NCI-H748 (cell line): Measurements from ENCODE around the gene HTR5A.
"Not testable (repeated sequence)": the region's sequence is repeated elsewhere in the genome, so short reads cannot be mapped to it uniquely, and the experiment has no call there.

Source experiments
- DNase-seq: peaks from one replicate; lab custom pipeline; 2025; ENCODE audit not compliant: unreplicated experiment; lab: John Stamatoyannopoulos, UW

Gene HTR5A

DNA sequence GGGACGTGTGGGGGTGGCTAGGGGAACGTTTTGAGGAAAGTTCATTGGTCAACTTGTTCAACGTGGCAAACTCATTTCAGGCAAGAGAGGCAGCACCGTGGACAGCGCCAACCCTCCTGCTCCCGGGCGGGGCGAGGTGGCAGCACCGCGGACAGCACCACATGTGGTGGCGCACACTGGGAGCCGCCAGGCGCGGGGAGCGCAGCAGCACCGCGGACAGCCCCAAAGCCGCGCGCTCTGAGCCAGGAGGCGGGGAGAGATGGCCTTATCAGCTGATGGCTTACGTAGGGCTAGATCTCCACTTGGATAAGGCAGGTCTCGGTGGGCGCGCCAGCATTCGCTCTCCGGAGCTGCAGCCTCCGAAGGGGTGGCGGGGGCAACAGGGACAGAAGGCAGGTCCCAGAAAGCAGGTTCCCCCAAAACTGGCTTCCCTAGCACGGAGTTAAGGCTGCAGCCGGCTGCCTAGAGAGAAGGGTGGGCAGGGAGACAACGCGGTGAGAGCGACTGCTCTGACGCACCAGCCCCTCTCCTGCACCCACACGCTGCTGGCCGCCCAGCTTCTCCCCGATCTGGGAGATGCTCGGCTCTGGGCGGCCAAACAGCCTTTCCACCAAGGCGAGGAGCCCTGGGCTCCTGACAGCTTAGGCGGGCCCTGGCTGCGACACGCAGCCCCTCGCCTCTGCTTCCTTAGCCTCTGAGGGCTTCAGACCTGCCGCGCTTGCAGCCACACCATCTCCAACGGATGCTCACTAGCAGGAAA is at the start of gene HTR5A:
Gene HTR5A (plus strand): TSS at position 333 of the 760 bp plus-strand sequence. CDS start 576 bp downstream, outside the sequence.
- peak; percentile 63 for DNase-seq

DNA sequence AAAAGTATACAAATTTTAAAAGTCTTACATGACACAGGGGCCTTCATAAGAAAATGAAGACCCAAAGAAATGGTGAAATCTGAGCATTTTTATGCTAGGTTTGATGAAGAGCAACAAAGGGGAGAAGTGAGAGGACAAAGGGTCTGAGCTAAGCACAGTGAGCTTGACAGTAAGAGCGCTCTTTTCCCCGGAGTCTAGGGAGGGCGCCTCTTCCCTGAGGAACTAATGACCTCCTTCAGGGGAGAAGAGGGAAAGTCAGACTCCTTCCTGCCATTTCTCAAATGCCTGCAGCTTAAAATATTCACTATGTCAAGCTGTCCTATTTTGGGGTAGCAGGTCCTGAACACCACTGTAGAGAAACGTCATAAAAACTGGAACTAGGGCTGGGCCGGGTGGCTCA is 49.1 kb upstream of the HTR5A start:
- DNase-seq: peak; percentile 7

DNA sequence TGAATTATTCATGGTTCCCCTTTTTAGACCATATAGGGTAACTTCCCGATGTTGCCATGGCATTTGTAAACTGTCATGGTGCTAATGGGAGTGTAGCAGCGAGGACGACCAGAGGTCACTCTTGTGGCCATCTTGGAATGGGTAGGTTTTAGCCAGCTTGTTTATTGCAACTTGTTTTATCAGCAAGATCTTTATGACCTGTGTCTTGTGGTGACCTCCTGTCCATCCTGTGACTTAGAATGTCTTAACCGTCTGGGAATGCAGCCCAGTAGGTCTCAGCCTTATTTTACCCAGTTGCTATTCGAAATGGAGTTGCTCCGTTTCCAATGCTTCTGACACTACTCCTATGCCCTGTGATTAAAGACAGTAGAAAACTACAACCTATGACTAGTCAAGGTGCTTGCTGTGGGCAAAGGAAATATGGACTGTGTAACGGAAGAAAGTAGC is 48.4 kb upstream of the HTR5A start:
- DNase-seq: no peak

DNA sequence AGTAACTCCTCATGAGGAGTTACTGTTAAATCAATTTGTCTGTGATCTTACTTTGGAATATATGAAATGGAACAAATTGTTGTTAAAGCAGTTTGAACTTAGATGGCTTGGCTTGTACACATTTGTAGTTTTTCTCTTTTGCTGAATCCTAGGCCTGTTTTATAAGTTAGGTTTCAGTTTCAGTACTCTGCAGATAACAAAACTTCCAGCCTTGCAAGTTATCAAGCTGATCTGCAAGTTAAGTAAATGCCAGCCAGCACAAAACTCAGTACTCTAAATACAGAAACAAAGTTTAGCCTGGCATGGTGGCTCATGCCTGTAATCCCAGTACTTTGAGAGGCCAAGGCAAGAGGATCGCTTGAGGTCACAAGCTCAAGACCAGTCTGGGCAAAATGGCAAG is 42.2 kb upstream of the HTR5A start:
- DNase-seq: no peak

DNA sequence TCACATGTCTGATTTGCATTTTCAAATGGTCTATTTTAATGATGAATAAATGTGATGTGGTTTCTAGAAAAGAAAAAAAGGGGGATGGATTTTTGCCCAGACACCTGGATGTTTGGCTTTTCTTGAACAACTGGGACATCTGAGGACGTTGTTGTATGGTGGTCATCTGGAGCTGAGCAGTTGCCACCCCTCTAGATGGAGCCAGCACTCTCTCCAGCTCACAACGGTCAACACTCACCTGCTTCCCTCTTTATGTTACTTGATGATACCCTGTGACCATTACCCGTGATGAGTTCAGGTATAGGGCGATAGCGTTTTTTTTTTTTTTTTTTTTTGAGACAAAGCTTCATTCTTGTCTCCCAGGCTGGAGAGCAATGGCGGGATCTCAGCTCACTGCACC is 37.1 kb upstream of the HTR5A start:
- DNase-seq: peak; percentile 48

DNA sequence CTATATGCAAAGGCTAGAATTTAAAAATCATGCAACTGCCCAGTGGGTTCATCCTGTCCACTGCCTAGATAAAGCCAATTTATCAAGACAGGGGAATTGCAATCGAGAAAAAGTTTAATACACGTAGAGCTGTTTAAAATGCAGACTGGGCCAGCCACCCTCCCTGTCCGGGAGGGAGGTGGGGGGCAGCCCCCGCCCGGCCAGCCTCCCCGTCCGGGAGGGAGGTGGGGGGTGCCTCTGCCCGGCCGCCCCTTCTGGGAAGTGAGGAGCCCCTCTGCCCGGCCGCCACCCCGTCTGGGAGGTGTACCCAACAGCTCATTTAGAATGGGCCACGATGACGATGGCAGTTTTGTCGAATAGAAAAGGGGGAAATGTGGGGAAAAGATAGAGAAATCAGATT is 35.6 kb upstream of the HTR5A start:
- DNase-seq: not testable (repeated sequence)

DNA sequence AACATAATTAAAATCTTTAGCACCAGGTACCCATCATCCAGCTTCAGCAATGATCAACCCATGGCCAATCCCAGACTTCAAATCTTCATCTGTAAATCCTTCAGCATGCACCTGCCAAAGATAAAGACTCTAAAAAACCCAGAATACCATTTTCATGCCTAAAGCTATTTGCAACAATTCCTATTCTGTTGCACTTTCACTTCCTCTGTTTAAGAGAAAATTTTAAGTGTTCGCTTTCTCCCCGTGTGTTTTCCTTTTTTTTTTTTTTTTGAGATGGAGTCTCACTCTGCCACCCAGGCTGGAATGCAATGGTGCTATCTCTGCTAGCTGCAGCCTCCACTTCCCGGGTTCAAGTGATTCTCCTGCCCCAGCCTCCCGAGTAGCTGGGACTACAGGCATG is 31.8 kb upstream of the HTR5A start:
- DNase-seq: no peak

DNA sequence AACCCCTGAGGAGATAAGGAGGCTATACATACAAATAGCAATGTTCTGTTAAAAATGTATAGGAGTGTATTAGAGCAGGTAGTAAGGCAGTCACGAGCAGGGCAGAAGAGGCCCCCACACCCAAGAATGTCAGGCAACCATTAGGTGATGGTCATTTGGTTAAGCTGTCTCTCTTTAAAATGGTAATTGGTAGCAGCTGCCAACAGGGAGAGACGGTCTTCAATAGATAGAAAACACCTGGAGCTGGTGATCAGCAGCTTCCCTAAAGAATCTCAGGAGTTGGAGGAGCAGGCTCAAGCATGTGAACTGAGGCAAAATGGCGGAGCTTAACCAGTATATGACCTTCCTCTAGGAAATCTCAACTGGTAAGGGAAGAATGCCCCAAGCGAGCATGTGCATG is 26.4 kb upstream of the HTR5A start:
- no peak for DNase-seq

DNA sequence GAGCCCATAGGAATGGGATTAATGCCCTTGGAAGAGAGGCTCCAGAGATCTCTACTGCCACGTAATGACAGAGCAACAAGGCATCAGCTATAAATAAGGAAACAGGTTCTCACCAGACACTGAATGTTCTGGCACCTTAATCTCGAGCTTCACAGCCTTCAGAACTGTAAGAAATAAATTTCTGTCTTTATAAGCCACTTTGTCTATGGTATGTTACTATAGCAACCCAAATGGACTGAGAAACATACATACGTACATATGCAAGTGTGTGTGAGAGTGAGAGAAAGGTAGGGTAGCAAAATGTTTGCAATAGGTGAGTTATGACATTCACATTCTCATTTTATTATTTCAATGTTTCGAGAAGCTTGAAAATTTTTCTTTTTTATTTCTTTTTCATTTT is 22.1 kb upstream of the HTR5A start:
- no peak for DNase-seq

DNA sequence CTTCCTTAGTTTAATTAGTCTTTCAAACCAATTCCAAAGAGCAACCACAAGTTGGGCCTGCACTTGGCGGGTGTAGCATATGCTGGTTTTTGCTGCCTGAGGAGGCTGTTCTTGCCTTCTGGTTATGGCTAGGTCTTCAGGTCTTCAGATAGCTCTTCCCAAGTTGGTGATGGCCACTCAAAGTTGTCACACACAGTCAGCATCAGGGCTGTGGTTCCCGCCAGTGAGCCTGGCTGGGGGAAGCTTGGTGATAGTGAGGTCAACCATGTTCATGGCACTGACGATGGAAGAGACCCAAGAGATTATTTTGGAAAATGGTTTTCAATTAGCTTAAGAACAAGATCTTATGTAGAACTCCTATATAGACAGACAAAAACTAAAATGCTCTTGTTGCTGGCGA is 18.8 kb upstream of the HTR5A start:
- DNase-seq: no peak

DNA sequence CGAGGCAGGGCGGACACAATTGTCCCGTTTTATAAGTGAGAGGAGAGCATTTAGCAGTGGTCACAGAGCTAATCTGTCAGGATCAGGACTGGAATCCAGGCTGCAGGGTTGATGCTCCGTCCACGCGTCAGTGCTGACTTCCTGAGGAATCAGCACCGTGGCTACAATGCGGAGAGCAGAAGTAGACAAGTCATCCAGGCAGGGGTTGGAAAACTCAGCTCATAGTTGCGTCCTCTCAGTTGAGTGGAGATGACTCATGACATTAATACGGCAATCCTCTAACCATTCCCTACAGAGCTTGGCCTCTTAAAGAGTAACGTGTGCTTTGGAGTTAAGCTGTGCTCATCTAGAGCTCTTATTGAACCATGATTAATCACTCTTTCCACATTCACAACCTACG is 17.1 kb upstream of the HTR5A start:
- no peak for DNase-seq

DNA sequence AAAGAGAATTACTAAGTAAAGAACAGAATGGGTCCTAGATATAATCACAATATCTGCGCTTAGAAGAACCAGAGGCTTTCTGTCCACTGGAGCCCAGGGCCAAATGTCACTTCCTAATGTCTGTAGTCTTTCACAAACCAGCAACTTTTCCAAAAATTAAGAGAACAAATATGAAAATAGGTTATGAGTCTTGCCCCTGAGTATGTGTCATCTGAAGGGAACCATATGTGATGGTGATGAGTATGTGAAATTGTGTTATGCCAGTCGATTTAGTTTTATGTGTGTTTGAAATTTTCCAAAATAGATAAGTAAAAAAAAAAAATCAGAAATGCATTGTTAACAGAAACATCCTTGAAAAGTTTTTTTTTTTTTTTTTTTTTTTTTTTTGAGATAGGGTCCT is 15.4 kb upstream of the HTR5A start:
- DNase-seq: no peak

DNA sequence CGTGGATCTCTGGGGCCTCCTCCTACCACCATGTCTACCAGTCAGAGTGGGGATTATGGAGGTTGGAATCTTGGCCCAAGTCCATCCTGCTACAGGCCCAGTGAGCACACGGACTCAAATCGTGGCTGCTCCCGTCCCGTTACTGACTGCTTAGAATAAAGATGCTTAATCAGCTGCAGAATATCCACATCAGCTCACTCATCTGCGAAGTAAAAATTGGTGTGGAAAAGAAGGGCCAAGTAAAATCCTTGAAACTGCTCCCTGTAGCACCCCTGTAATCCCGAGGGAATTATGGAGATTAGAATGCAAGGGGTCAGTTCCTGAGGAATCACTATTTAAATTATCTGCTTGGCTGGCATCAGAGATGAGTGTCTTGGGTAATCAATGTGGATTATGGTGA is 13.0 kb upstream of the HTR5A start:
- no peak for DNase-seq

DNA sequence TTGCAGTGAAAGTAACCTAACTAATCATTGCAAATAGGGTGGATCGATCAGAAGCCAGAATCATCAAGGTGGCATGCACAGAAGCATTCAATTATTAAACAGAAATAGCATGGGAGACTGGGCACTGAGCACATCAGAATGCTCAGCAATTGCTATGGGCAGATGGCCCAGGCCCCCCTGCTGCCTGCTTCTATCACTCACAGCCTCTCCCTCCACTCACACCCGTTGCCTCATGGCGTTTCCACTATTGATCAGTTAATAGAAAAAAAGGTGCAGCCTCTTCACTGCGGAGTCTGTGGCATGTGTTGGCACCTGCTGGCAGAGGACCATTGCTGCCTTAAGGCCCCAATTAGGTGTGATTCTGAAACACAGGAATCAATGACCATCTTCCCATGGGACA is 11.2 kb upstream of the HTR5A start:
- no peak for DNase-seq

DNA sequence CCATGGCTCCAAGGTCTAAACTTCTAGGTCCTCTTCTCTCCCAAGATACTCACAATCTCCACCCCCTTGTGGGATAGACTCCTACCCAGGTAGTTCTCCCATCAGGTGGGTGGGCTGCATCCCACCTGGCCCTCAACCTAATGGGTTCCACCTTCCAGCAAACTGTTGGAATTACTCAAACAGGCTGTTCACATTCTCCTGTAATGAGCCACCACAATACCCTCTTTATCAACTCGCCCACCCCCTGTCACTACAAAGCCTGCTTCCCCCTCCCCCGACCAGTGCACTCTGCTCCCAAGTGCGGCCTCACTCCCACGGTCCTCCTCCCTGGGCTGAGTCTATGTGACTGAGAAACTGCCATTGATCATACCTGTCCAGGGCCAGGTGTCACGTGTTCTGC is 10.4 kb upstream of the HTR5A start:
- no peak for DNase-seq

DNA sequence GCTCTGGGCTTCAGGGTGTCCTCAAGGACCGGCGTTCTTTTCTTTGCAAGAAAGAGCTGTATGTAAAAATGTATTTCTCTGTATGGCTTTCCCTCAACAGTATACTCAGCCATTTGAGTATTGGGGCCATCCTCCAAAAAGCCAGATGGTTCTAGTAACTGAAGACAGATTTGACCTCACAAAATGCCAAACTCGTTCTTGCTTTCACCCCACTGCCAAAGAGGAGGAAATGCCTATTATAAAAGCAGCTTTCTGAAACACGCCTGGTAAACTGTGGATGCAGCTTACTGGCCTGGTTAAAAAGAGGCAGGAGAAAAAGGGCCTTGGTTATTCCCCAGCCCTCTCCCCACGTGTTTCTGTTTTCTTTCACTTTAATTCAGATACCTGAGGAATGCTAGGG is 7.7 kb upstream of the HTR5A start:
- no peak for DNase-seq

DNA sequence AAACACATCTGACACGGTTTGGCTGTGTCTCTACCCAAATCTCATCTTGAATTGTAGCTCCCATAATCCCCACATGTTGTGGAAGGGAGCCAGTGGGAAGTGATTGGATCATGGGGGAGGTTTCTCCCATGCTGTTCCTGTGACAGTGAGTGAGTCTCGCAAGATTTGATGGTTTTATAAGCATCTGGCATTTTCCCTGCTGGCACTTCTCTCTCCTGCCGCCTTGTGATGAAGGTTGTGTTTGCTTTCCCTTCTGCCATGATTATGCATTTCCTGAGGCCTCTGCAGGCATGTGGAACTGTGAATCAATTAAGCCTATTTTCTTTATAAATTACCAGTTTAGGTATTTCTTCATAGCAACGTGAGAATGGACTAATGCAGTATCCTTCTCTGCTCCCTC is 5.9 kb upstream of the HTR5A start:
- DNase-seq: no peak

DNA sequence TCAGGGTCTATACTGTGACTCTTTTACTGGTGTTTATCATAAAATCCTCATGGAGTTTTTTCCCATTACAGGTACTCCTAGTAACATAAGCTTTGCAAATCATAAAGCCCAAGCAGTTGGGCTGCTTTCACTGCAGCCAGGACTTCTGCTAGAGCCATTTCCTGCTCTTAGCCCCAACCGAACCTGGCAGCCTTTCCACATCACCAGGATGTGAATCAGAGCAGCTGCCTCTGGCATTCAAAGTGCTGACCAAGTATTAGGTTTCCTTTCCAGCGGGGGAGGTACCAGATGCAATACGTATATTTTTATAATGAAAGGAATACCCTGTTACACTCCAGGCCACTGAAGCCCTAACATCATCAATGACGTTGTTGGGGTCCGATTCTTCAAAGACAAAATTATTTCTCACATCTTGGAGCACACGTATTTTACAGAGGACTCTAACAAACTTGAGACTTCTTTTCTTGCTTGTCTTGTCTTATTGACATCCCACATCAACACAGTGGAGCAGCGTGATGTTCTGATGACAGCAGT is 3.6 kb upstream of the HTR5A start:
- peak; percentile 28 for DNase-seq

DNA sequence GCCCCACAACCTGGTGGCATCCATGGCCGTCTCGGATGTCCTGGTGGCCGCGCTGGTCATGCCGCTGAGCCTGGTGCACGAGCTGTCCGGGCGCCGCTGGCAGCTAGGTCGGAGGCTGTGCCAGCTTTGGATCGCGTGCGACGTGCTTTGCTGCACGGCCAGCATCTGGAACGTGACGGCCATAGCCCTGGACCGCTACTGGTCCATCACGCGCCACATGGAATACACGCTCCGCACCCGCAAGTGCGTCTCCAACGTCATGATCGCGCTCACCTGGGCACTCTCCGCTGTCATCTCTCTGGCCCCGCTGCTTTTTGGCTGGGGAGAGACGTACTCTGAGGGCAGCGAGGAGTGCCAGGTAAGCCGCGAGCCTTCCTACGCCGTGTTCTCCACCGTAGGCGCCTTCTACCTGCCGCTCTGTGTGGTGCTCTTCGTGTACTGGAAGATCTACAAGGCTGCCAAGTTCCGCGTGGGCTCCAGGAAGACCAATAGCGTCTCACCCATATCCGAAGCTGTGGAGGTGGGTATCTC is 1.1 kb downstream of the HTR5A start:
- no peak for DNase-seq

DNA sequence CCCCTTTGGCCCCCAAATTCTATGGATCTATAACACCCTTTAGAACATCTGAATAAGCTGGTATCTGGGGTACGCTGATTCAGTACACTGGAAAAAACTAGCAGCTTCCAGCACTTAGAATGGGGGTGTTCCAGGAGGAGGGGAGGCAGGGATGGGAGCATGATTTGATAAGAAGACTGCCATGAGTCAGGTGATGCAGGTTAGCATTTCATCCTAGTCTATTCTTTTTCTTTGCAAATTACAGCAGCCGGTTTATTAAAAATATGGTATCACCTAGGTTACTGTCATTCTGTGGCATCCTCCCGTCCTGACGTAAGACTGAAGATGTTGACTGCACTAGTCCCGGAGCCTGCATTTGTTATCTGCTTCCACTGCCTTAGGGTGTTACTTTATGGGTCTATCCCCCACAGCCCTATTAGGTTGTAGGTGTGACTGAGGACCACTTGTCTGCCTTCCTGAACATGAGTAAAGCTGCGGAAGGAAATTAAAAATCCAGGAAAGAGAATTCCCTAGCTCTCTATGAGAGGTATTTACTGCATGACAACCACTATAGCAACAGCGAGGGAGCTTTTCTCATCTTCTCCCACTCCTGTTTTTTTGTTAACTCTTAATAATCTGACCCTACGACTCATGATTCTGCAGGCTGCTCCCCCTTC is 1.9 kb downstream of the HTR5A start:
- DNase-seq: no peak

DNA sequence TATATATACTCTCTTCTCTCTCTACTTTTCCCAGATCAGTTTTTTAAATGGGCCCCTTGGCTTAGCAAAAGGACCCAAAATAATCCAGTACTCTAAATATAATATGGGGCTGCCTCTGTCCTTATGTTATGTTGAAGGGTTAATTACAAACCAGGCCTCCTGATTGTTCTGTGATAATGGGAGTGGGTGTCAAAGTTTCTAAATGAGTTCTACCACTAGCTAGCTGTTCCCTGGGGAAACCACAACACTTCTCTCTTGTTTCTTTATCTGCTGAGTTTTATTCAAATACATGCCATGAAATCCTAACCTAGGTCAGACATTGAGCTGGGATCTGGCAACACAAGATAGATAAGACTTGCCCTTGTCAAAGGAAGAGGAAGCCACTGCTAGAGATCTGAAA is 3.8 kb downstream of the HTR5A start:
- DNase-seq: no peak

DNA sequence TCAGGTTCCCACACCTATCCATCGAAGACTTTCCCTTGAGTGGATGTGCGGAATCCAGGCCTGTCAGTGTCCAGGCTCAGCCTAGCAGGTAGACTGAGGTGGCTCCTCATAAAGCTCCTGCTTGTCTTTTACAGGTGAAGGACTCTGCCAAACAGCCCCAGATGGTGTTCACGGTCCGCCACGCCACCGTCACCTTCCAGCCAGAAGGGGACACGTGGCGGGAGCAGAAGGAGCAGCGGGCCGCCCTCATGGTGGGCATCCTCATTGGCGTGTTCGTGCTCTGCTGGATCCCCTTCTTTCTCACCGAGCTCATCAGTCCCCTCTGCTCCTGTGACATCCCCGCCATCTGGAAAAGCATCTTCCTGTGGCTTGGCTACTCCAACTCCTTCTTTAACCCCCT is 13.9 kb downstream of the HTR5A start:
- DNase-seq: no peak
